ENCODE data around the gene TAS2R42. TPM values are rescaled to one million over a fixed set of nuclear protein-coding genes. Genes with fewer than 3 reads are reported as not detected.

The TAS2R42 gene
- polyA plus RNA-seq (ENCODE audit: insufficient read length in 3 of 3): under 1 TPM in 1 of 3 donors, not detected in 2; 0.33 TPM
- long read RNA-seq, donor 1: 0 reads
- long read RNA-seq, donor 2: 0 reads
- long read RNA-seq, donor 3: 0 reads
- long read RNA-seq, donor 4: 0 reads
- long read RNA-seq, donor 5: 0 reads
- long read RNA-seq, donor 6: 0 reads
- long read RNA-seq, donor 7: 0 reads
- long read RNA-seq, donor 8: 0 reads
- long read RNA-seq, donor 9: 0 reads
- long read RNA-seq, donor 10: 0 reads
- long read RNA-seq, donor 11, partial matches to known transcripts: 0 of 1 reads
- long read RNA-seq, donor 11, other reads (novel, unspliced or antisense): 0 of 1 reads
- long read RNA-seq, donor 12: 0 reads
- long read RNA-seq, donor 13, partial matches to known transcripts: 0 of 1 reads
- long read RNA-seq, donor 13, other reads (novel, unspliced or antisense): 0 of 1 reads
- long read RNA-seq, donor 14: 0 reads
- long read RNA-seq, donor 15: 0 reads
- long read RNA-seq, donor 16: 0 reads

- DNase-seq: no peak
Measured at GRCh38 chr12:11186837-11187236, at the start of gene TAS2R42. TSS of gene TAS2R42 (minus strand) at chr12:11186937. CDS start at chr12:11186937, 0 bp downstream.

GRCh38 chr12:11233532-11233931 lies 46.8 kb upstream of the TAS2R42 start:
- DNase-seq: no peak

- peak; percentile 15 for DNase-seq
Measured at GRCh38 chr12:11228296-11228879, 41.7 kb upstream of the TAS2R42 start.

- DNase-seq: no peak
Measured at GRCh38 chr12:11227373-11227772, 40.6 kb upstream of the TAS2R42 start.

GRCh38 chr12:11209113-11209512 lies 22.4 kb upstream of the TAS2R42 start:
- DNase-seq: no peak

- DNase-seq: no peak
Measured at GRCh38 chr12:11204173-11204572, 17.4 kb upstream of the TAS2R42 start.

- DNase-seq: no peak
Measured at GRCh38 chr12:11202811-11203210, 16.1 kb upstream of the TAS2R42 start.

- no peak for DNase-seq
Measured at GRCh38 chr12:11183011-11183410, 3.7 kb downstream of the TAS2R42 start.

GRCh38 chr12:11182529-11182928 lies 4.2 kb downstream of the TAS2R42 start:
- DNase-seq: no peak

- DNase-seq: no peak
Measured at GRCh38 chr12:11178250-11178649, 8.5 kb downstream of the TAS2R42 start.

- no peak for DNase-seq
Measured at GRCh38 chr12:11174022-11174421, 12.7 kb downstream of the TAS2R42 start.

GRCh38 chr12:11171969-11172675 lies 14.6 kb downstream of the TAS2R42 start:
- DNase-seq: peak; percentile 38

- peak; percentile 95 for DNase-seq
Measured at GRCh38 chr12:11171145-11171968, 15.4 kb downstream of the TAS2R42 start, which contains the start of gene SMIM10L1. TSS of gene SMIM10L1 (plus strand) at chr12:11171194. CDS start at chr12:11171357, 163 bp downstream.

GRCh38 chr12:11170810-11171144 lies 16.0 kb downstream of the TAS2R42 start:
- no peak for DNase-seq

- DNase-seq: no peak
Measured at GRCh38 chr12:11166300-11166699, 20.4 kb downstream of the TAS2R42 start.

GRCh38 chr12:11164384-11164783 lies 22.4 kb downstream of the TAS2R42 start:
- no peak for DNase-seq

- no peak for DNase-seq
Measured at GRCh38 chr12:11162502-11162901, 24.2 kb downstream of the TAS2R42 start.

GRCh38 chr12:11158885-11159444 lies 27.8 kb downstream of the TAS2R42 start:
- DNase-seq: no peak

GRCh38 chr12:11154400-11154925 lies 32.3 kb downstream of the TAS2R42 start:
- DNase-seq: no peak

- DNase-seq: no peak
Measured at GRCh38 chr12:11152725-11153124, 34.0 kb downstream of the TAS2R42 start.

GRCh38 chr12:11150832-11151231 lies 35.9 kb downstream of the TAS2R42 start:
- no peak for DNase-seq
